Measurements from ENCODE around the gene PAXX. TPM values are rescaled to one million over a fixed set of nuclear protein-coding genes. Genes with fewer than 3 reads are reported as not detected.

Gene PAXX
- total RNA-seq, 1 donor from 2014 or later: 19.8 TPM

GRCh38 chr9:137034039-137034708, 42.0 kb downstream of the PAXX start:
- no peak overlapping the region for H3K27ac ChIP-seq (replicated peaks)
- TF ChIP-seq CTCF (IDR thresholded peaks at IDR 0.05; ENCODE audit: borderline replicate concordance): no peak
- no peaks in the 10 kb centered on the region for H3K27me3 ChIP-seq (ENCODE audit: low read depth)
- intact Hi-C loops (cut with micrococcal nuclease): no loop called here
- peaks cover 11% of the 10 kb centered on the region for H3K36me3 ChIP-seq
- peaks cover 21% of the 10 kb centered on the region for H3K4me1 ChIP-seq
- no peak for DNase-seq
- peak overlapping the region; percentile 39 for H3K4me3 ChIP-seq
- H3K9me3 ChIP-seq (replicated peaks): no peaks in the 10 kb centered on the region

GRCh38 chr9:137034709-137035506, 42.7 kb downstream of the PAXX start:
- intact Hi-C loops (cut with micrococcal nuclease): loop anchor here (5.0 kb wide), 1 partner anchor 248 kb away; no protein-coding TSS in a partner anchor

GRCh38 chr9:137035507-137035834, 43.2 kb downstream of the PAXX start:
- H3K4me3 ChIP-seq: no peak overlapping the region
- H3K4me1 ChIP-seq: peaks cover 17% of the 10 kb centered on the region
- no peak for DNase-seq
- no peak for TF ChIP-seq CTCF (IDR thresholded peaks at IDR 0.05; ENCODE audit: borderline replicate concordance)
- no peaks in the 10 kb centered on the region for H3K9me3 ChIP-seq (replicated peaks)
- intact Hi-C loops (cut with micrococcal nuclease): loop anchor here (5.0 kb wide), 1 partner anchor 248 kb away; no protein-coding TSS in a partner anchor
- no peak overlapping the region for H3K27ac ChIP-seq (replicated peaks)
- no peaks in the 10 kb centered on the region for H3K27me3 ChIP-seq (ENCODE audit: low read depth)
- peaks cover 24% of the 10 kb centered on the region for H3K36me3 ChIP-seq

More at GRCh38 chr9:137034709-137035506, 42.7 kb downstream of the PAXX start:
- Histone ChIP-seq H3K4me3 (peak overlapping the region; percentile 25), H3K9me3 (replicated peaks) (no peaks in the 10 kb centered on the region), H3K27ac (replicated peaks) (peak overlapping the region; percentile 36), H3K36me3 (peaks cover 18% of the 10 kb centered on the region), H3K4me1 (peaks cover 16% of the 10 kb centered on the region), H3K27me3 (ENCODE audit: low read depth) (no peaks in the 10 kb centered on the region)
- DNase-seq: peak; percentile 77
- TF ChIP-seq CTCF (IDR thresholded peaks at IDR 0.05; ENCODE audit: borderline replicate concordance): peak; percentile 93

GRCh38 chr9:137035937-137036336, 43.7 kb downstream of the PAXX start:
- Histone ChIP-seq H3K4me3 (no peak overlapping the region), H3K27me3 (ENCODE audit: low read depth) (no peaks in the 10 kb centered on the region)
- no peak for TF ChIP-seq CTCF (IDR thresholded peaks at IDR 0.05; ENCODE audit: borderline replicate concordance)

GRCh38 chr9:137037035-137037434, 44.8 kb downstream of the PAXX start:
- peaks cover 33% of the 10 kb centered on the region for H3K4me1 ChIP-seq
- no peak overlapping the region for H3K27ac ChIP-seq (replicated peaks)
- no peak for DNase-seq
- no peak overlapping the region for H3K4me3 ChIP-seq
- intact Hi-C loops (cut with micrococcal nuclease): loop anchor here (5.0 kb wide), 1 partner anchor 250 kb away; no protein-coding TSS in a partner anchor
- peaks cover 38% of the 10 kb centered on the region for H3K36me3 ChIP-seq
- no peaks in the 10 kb centered on the region for H3K27me3 ChIP-seq (ENCODE audit: low read depth)
- H3K9me3 ChIP-seq (replicated peaks): no peaks in the 10 kb centered on the region
- TF ChIP-seq CTCF (IDR thresholded peaks at IDR 0.05; ENCODE audit: borderline replicate concordance): no peak

More at GRCh38 chr9:137035937-137036336, 43.7 kb downstream of the PAXX start:
- H3K9me3 ChIP-seq (replicated peaks): no peaks in the 10 kb centered on the region
- no peak overlapping the region for H3K27ac ChIP-seq (replicated peaks)
- DNase-seq: no peak
- intact Hi-C loops (cut with micrococcal nuclease): loop anchor here (5.0 kb wide), 1 partner anchor 249 kb away; no protein-coding TSS in a partner anchor
- peaks cover 28% of the 10 kb centered on the region for H3K36me3 ChIP-seq
- H3K4me1 ChIP-seq: peaks cover 22% of the 10 kb centered on the region

Data from left ventricle myocardium inferior (tissue), 1 donor.